Prostate gland (tissue), 2 donors: Measurements from ENCODE around the gene EGLN1. TPM values are rescaled to one million over a fixed set of nuclear protein-coding genes. Genes with fewer than 3 reads are reported as not detected.
A peak's percentile ranks its signal among the peaks of the same experiment; 100 is the strongest.

Experiments used
- DNase-seq: peaks from one replicate; pipeline ENCODE4 v3.0.0-alpha.2; 2019; ENCODE audit warnings: low spot score
- H3K27ac ChIP-seq, 2 donors: fragments of 200-600 bp; sonication (generic); 2 replicates each; pipeline ENCODE4 v1.5.1; 2017 to 2019
- H3K27me3 ChIP-seq: fragments of 200-600 bp; sonication (generic); replicated peaks from 2 replicates; pipeline ENCODE4 v1.5.1; 2019; ENCODE audit not compliant: insufficient read depth
- H3K36me3 ChIP-seq, 2 donors: fragments of 200-600 bp; sonication (generic); 1 replicate in 1 of 2; 2 replicates in 1 of 2; pipeline versions ENCODE4 v1.5.1 to v1.8.1; 2017 to 2019
- H3K4me1 ChIP-seq: fragments of 200-600 bp; sonication (generic); replicated peaks from 2 replicates; pipeline ENCODE4 v1.5.1; 2019
- H3K4me3 ChIP-seq, 2 donors: fragments of 200-600 bp; sonication (generic); 2 replicates each; pipeline ENCODE4 v1.5.1; 2017 to 2019
- H3K9me3 ChIP-seq: fragments of 200-600 bp; sonication (generic); 2 replicates; pipeline ENCODE4 v1.5.1; 2017
- POLR2A ChIP-seq: fragments of 450-650 bp; IDR thresholded peaks from one replicate; pipeline ENCODE4 v1.6.1; 2016; ENCODE audit warnings: antibody characterized with exemption, mild to moderate bottlenecking
- POLR2AphosphoS5 ChIP-seq: sonication (generic); formaldehyde crosslinking; IDR thresholded peaks from one replicate; pipeline ENCODE4 v1.6.1; 2017; ENCODE audit warnings: antibody characterized with exemption
- WGBS: methylation state at CpG from one replicate; pipeline ENCODE4 v1.1.5; 2018; 5-methylcytosine and 5-hydroxymethylcytosine counted together
- intact Hi-C: fragments of 100-400 bp; cut with DNase I; formaldehyde crosslinking; loops from one replicate; pipeline ENCODE4 v1.14.2; 2022
- total RNA-seq, 2 donors: library from RNA; depleted of rRNA; stranded (reverse); fragments of >200 nt; gene quantifications; one replicate each; pipeline ENCODE4 v1.1.0, GENCODE V29; 2016
- TF ChIP-seq, protein P1 (sequence below), 4 experiments: fragments of 200-600 bp in 2 of 4; fragments of 450-650 bp in 2 of 4; sonication (generic) in 2 of 4; IDR thresholded peaks; 1 replicate in 3 of 4; 2 replicates in 1 of 4; pipeline ENCODE4 v1.5.1; 2016 to 2019; ENCODE audit warnings: antibody characterized with exemption in 4 of 4, mild to moderate bottlenecking in 2 of 4, moderate library complexity in 2 of 4

EGLN1 gene
- total RNA-seq, 2 donors from 2014 or later, result 32.2 to 61.5 TPM

DNA sequence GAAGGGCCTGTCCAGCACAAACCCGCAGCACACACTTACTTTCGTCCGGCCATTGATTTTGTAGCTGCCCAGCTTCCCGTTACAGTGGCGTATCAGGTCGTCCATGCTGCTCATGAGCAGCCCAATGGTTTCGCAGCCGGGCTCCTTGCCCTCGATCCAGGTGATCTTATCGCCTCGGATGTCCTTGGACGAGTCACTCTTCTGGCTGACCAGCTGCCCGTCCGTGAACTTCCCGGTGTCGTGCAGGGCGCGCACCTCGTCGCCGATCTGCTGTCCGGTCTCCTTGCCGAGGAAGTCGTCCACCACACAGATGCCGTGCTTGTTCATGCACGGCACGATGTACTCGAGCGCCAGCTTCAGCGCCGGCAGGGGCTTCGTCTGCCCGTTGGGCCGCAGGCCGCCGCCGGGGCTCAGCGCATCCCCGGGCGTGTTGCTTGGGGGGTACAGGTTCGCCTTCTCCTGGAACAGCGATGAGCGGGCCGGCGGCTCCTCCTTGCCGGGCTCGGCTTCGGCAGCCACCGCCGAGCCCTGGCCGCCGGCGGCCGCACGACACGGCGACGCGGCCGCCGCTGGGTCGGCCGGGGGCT is 1.0 kb downstream of the EGLN1 start:
- WGBS, result 0% methylated on average over 37 of the region's 63 CpGs
- H3K4me1 ChIP-seq, result peaks cover 3% of the 10 kb centered on the region
- intact Hi-C loops, result loop anchor here (5.0 kb wide), 3 partner anchors 39 to 171 kb away; partner anchors contain the start of genes EXOC8 and SPRTN
- TF ChIP-seq, protein P1, sequence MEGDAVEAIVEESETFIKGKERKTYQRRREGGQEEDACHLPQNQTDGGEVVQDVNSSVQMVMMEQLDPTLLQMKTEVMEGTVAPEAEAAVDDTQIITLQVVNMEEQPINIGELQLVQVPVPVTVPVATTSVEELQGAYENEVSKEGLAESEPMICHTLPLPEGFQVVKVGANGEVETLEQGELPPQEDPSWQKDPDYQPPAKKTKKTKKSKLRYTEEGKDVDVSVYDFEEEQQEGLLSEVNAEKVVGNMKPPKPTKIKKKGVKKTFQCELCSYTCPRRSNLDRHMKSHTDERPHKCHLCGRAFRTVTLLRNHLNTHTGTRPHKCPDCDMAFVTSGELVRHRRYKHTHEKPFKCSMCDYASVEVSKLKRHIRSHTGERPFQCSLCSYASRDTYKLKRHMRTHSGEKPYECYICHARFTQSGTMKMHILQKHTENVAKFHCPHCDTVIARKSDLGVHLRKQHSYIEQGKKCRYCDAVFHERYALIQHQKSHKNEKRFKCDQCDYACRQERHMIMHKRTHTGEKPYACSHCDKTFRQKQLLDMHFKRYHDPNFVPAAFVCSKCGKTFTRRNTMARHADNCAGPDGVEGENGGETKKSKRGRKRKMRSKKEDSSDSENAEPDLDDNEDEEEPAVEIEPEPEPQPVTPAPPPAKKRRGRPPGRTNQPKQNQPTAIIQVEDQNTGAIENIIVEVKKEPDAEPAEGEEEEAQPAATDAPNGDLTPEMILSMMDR (IDR thresholded peaks at IDR 0.05), result no peak
- peak; percentile 20 for TF ChIP-seq POLR2AphosphoS5
- peak; percentile 26 for DNase-seq
- H3K4me3 ChIP-seq, result peak overlapping the region; percentile 66 to 70
- no peaks in the 10 kb centered on the region for H3K36me3 ChIP-seq
- H3K9me3 ChIP-seq, result no peaks in the 10 kb centered on the region
- H3K27ac ChIP-seq, result peak overlapping the region; percentile 96
- H3K27me3 ChIP-seq, result no peaks in the 10 kb centered on the region

DNA sequence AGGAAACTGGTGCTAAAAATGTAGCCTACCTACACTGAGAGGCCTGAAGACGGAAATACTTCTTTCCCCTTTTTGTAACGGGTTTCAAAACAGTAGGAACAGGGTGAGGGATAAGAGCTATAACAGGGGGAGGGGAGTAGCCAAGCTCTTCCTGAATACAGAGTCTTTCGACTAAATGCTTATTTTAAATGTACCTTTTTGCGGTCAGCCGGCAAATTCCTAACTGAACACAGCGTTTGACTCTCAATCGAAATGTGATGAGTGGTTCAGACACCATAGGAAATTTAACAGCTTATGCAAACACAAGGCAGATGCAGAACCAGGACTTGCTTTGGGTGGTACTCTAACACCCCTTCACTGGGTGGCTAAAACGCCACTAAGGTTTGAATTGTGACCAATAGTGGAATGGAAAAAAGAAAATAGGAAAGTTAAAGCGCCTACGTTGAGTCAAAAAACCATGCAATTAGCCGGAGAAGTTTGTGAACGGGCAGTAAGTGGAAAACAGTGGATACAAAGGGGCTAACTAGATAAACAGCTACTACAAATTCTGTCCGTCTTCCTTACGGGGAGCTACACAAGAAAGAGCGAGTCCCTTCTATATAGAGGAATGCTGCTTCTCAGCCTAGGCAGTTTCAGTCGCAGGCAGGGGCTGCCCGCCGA is 1.7 kb downstream of the EGLN1 start:
- intact Hi-C loops, result loop anchor here (5.0 kb wide), 3 partner anchors 38 to 172 kb away; partner anchors contain the start of genes EXOC8 and SPRTN
- no peak for DNase-seq

DNA sequence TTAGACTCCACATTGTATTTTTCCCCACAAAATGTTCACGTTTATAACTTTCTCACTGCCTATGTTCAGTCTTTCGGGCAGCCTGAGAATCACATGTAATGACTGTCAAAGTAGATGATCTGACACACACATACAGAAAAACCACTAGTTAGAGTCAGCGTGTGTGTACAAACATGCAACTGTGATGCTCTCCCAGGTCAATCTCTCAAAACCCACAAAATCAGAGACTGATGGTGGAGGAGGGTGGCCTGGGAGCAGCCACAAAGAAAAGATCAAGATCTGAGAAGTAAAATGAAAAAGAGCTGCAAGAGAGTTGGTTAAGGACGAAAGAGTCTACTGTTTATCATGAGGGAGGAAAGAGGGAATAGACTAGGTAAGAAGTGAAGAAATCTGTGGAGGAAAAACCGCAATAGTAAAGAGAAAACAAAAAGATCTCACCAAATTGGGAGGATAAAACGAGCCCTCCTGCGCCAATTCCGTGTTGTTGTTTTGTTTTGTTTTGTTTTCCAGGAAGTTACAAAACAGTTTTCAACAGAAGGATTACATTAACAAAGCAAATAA is 2.3 kb downstream of the EGLN1 start:
- no peak for DNase-seq
- Histone ChIP-seq H3K4me1 (peaks cover 3% of the 10 kb centered on the region), H3K36me3 (no peaks in the 10 kb centered on the region), H3K9me3 (no peaks in the 10 kb centered on the region), H3K27me3 (no peaks in the 10 kb centered on the region), H3K4me3 (peak overlapping the region; percentile 66 to 70), H3K27ac (peak overlapping the region; percentile 96)
- intact Hi-C loops, result loop anchor here (5.0 kb wide), 3 partner anchors 38 to 172 kb away; partner anchors contain the start of genes EXOC8 and SPRTN
- TF ChIP-seq POLR2A (no peak), POLR2AphosphoS5 (no peak)
- TF ChIP-seq, protein P1 (IDR thresholded peaks at IDR 0.05), result no peak
- WGBS, result 16% methylated on average over 8 of the region's 8 CpGs

More for the DNA sequence above, 1.7 kb downstream of the EGLN1 start:
- TF ChIP-seq POLR2A (no peak), POLR2AphosphoS5 (no peak)
- TF ChIP-seq, protein P1 (IDR thresholded peaks at IDR 0.05), result no peak
- H3K27me3 ChIP-seq, result no peaks in the 10 kb centered on the region
- H3K9me3 ChIP-seq, result no peaks in the 10 kb centered on the region
- H3K36me3 ChIP-seq, result no peaks in the 10 kb centered on the region
- H3K27ac ChIP-seq, result peak overlapping the region; percentile 96
- H3K4me1 ChIP-seq, result peaks cover 3% of the 10 kb centered on the region
- 1% methylated on average over 18 of the region's 18 CpGs for WGBS
- H3K4me3 ChIP-seq, result peak overlapping the region; percentile 66 to 70

DNA sequence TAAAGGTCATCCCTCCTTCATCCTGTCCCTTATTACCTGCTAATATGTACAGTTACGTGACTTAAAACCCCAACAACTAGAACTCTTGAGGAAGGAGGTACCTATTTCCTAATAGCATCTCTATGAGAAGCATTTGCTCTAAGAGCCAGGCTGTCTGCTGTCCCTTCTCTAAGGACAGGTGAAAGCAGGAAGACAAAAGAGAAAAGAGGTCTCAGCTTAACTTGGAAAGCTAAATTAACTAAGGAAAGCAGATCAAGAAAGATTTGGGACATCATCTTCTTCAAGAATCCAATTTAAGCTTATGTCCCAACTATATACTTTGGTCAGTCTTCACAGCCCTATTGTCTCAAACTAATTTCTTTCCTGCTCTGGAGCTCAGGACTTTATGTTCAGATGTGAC is 2.9 kb downstream of the EGLN1 start:
- intact Hi-C loops, result no loop called here
- Histone ChIP-seq H3K36me3 (no peaks in the 10 kb centered on the region), H3K9me3 (no peaks in the 10 kb centered on the region), H3K27ac (no peak overlapping the region), H3K4me3 (peak overlapping the region; percentile 66 to 70), H3K4me1 (peaks cover 3% of the 10 kb centered on the region), H3K27me3 (no peaks in the 10 kb centered on the region)
- TF ChIP-seq POLR2A, result no peak
- no peak for TF ChIP-seq POLR2AphosphoS5
- TF ChIP-seq, protein P1 (IDR thresholded peaks at IDR 0.05), result no peak
- no peak for DNase-seq
- WGBS, result 37% methylated on average over 1 of the region's 1 CpG
